ENCODE data around the gene NCBP3. TPM values are rescaled to one million over a fixed set of nuclear protein-coding genes. Genes with fewer than 3 reads are reported as not detected.

The NCBP3 gene
- 20.3 TPM for polyA plus RNA-seq (2013, experiment 1 of 2)
- 19.5 TPM for polyA plus RNA-seq (2013, experiment 2 of 2)

- DNase-seq, result peak; percentile 91
- H2BK5ac ChIP-seq (ENCODE audit: low read depth, low read length, poor library complexity, severe bottlenecking), result peak within 1 kb of the TSS; percentile 97
- H4K8ac ChIP-seq (ENCODE audit: low read length), result peak within 1 kb of the TSS; percentile 95
These were observed at the start of gene NCBP3 for GRCh38 chr17:3845621-3846436. Gene NCBP3 (minus strand): TSS chr17:3846246. CDS start chr17:3846223, 23 bp downstream.

GRCh38 chr17:3895354-3895753 lies 49.3 kb upstream of the NCBP3 start:
- no peak overlapping the region for H3K23ac ChIP-seq (ENCODE audit: low read length in 2 of 2)
- WGBS, result 100% methylated on average over 3 of the region's 3 CpGs
- no peak overlapping the region for H4K91ac ChIP-seq (ENCODE audit: low read length)
- H2BK120ac ChIP-seq (ENCODE audit: low read depth, low read length), result no peak overlapping the region
- no peak overlapping the region for H2AK5ac ChIP-seq (ENCODE audit: low read length, severe bottlenecking)
- no peak overlapping the region for H3K14ac ChIP-seq (ENCODE audit: low read length in 2 of 2)
- peaks cover 0 to 12% of the 10 kb centered on the region in 2 experiments for H3K27me3 ChIP-seq (ENCODE audit: control insufficient read depth in 1 of 2, insufficient read depth in 1 of 2, low read length in 2 of 2)
- H3K4ac ChIP-seq (ENCODE audit: low read depth in 1 of 2, low read length in 2 of 2), result no peak overlapping the region
- H3K36me3 ChIP-seq (ENCODE audit: control insufficient read depth in 1 of 2, insufficient read depth in 2 of 2, low read depth in 1 of 2, low read length in 2 of 2), result no peaks in the 10 kb centered on the region
- no peak overlapping the region for H3K9ac ChIP-seq (ENCODE audit: low read length)
- H3K9me3 ChIP-seq (ENCODE audit: control insufficient read depth, low read length), result no peaks in the 10 kb centered on the region
- no peak overlapping the region for H2AFZ ChIP-seq (ENCODE audit: low read depth, low read length)
- peak overlapping the region in 1 of 2 experiments; percentile 37 for H3K18ac ChIP-seq (ENCODE audit: low read depth in 1 of 2, low read length in 2 of 2)
- peaks cover 31% of the 10 kb centered on the region for H3K4me1 ChIP-seq (ENCODE audit: control insufficient read depth, insufficient read depth, low read depth, low read length)
- no peak overlapping the region for H2BK5ac ChIP-seq (ENCODE audit: low read depth, low read length, poor library complexity, severe bottlenecking)
- H2BK12ac ChIP-seq (ENCODE audit: low read length in 2 of 2), result peak overlapping the region in 1 of 2 experiments; percentile 47
- no peak overlapping the region for H3K27ac ChIP-seq (ENCODE audit: low read length, poor library complexity, severe bottlenecking)
- H3K4me3 ChIP-seq (ENCODE audit: insufficient read depth in 1 of 2, low read depth in 1 of 2, low read length in 2 of 2), result no peak overlapping the region
- no peak overlapping the region for H3K4me2 ChIP-seq (ENCODE audit: low read length, poor library complexity, severe bottlenecking)
- no peak overlapping the region for H2BK15ac ChIP-seq (ENCODE audit: low read depth, poor library complexity, severe bottlenecking)
- no peak for DNase-seq
- no peak overlapping the region for H4K8ac ChIP-seq (ENCODE audit: low read length)
- no peaks in the 10 kb centered on the region for H3K79me1 ChIP-seq (replicated peaks; ENCODE audit: low read length, poor library complexity, severe bottlenecking)

More at GRCh38 chr17:3845621-3846436, at the start of gene NCBP3:
- H2AK5ac ChIP-seq (ENCODE audit: low read length, severe bottlenecking), result no peak within 1 kb of the TSS
- peaks cover 7% of the 10 kb centered on the region for H3K4me1 ChIP-seq (ENCODE audit: control insufficient read depth, insufficient read depth, low read depth, low read length)
- H3K9ac ChIP-seq (ENCODE audit: low read length), result peak within 1 kb of the TSS; percentile 94
- H3K79me1 ChIP-seq (replicated peaks; ENCODE audit: low read length, poor library complexity, severe bottlenecking), result peaks cover 16% of the 10 kb centered on the region
- H3K36me3 ChIP-seq (ENCODE audit: control insufficient read depth in 1 of 2, insufficient read depth in 2 of 2, low read depth in 1 of 2, low read length in 2 of 2), result peaks cover 24 to 34% of the 10 kb centered on the region in 2 experiments
- H3K4ac ChIP-seq (ENCODE audit: low read depth in 1 of 2, low read length in 2 of 2), result peak within 1 kb of the TSS; percentile 39 to 99
- H4K91ac ChIP-seq (ENCODE audit: low read length), result peak within 1 kb of the TSS; percentile 92
- H3K4me2 ChIP-seq (ENCODE audit: low read length, poor library complexity, severe bottlenecking), result peak within 1 kb of the TSS; percentile 82
- peak within 1 kb of the TSS; percentile 78 to 97 for H3K14ac ChIP-seq (ENCODE audit: low read length in 2 of 2)
- H3K18ac ChIP-seq (ENCODE audit: low read depth in 1 of 2, low read length in 2 of 2), result peak within 1 kb of the TSS; percentile 97
- peak within 1 kb of the TSS in 1 of 2 experiments; percentile 31 for H2BK12ac ChIP-seq (ENCODE audit: low read length in 2 of 2)
- under 1% methylated on average over 73 of the region's 76 CpGs for whole genome bisulfite sequencing
- H3K27ac ChIP-seq (ENCODE audit: low read length, poor library complexity, severe bottlenecking), result peak within 1 kb of the TSS; percentile 50
- peak within 1 kb of the TSS; percentile 97 for H2AFZ ChIP-seq (ENCODE audit: low read depth, low read length)
- H3K9me3 ChIP-seq (ENCODE audit: control insufficient read depth, low read length), result no peaks in the 10 kb centered on the region
- peak within 1 kb of the TSS; percentile 86 for H2BK120ac ChIP-seq (ENCODE audit: low read depth, low read length)
- H3K27me3 ChIP-seq (ENCODE audit: control insufficient read depth in 1 of 2, insufficient read depth in 1 of 2, low read length in 2 of 2), result peaks cover 8 to 9% of the 10 kb centered on the region in 2 experiments
- peak within 1 kb of the TSS in 1 of 2 experiments; percentile 90 for H3K23ac ChIP-seq (ENCODE audit: low read length in 2 of 2)
- H3K4me3 ChIP-seq (ENCODE audit: insufficient read depth in 1 of 2, low read depth in 1 of 2, low read length in 2 of 2), result peak within 1 kb of the TSS; percentile 94 to 96
- H2BK15ac ChIP-seq (ENCODE audit: low read depth, poor library complexity, severe bottlenecking), result no peak within 1 kb of the TSS

- Histone ChIP-seq H3K23ac (ENCODE audit: low read length in 2 of 2) (peak overlapping the region in 1 of 2 experiments; percentile 23), H3K27me3 (ENCODE audit: control insufficient read depth in 1 of 2, insufficient read depth in 1 of 2, low read length in 2 of 2) (peaks cover 0 to 12% of the 10 kb centered on the region in 2 experiments), H3K9me3 (ENCODE audit: control insufficient read depth, low read length) (no peaks in the 10 kb centered on the region), H3K9ac (ENCODE audit: low read length) (no peak overlapping the region), H2AFZ (ENCODE audit: low read depth, low read length) (no peak overlapping the region), H3K4me1 (ENCODE audit: control insufficient read depth, insufficient read depth, low read depth, low read length) (peaks cover 36% of the 10 kb centered on the region), H4K91ac (ENCODE audit: low read length) (no peak overlapping the region), H2AK5ac (ENCODE audit: low read length, severe bottlenecking) (no peak overlapping the region), H2BK5ac (ENCODE audit: low read depth, low read length, poor library complexity, severe bottlenecking) (no peak overlapping the region), H3K27ac (ENCODE audit: low read length, poor library complexity, severe bottlenecking) (no peak overlapping the region), H4K8ac (ENCODE audit: low read length) (peak overlapping the region; percentile 41), H2BK12ac (ENCODE audit: low read length in 2 of 2) (peak overlapping the region in 1 of 2 experiments; percentile 47), H3K4me3 (ENCODE audit: insufficient read depth in 1 of 2, low read depth in 1 of 2, low read length in 2 of 2) (no peak overlapping the region), H3K36me3 (ENCODE audit: control insufficient read depth in 1 of 2, insufficient read depth in 2 of 2, low read depth in 1 of 2, low read length in 2 of 2) (no peaks in the 10 kb centered on the region), H2BK120ac (ENCODE audit: low read depth, low read length) (no peak overlapping the region), H3K79me1 (replicated peaks; ENCODE audit: low read length, poor library complexity, severe bottlenecking) (no peaks in the 10 kb centered on the region), H3K4ac (ENCODE audit: low read depth in 1 of 2, low read length in 2 of 2) (no peak overlapping the region), H3K4me2 (ENCODE audit: low read length, poor library complexity, severe bottlenecking) (no peak overlapping the region), H3K14ac (ENCODE audit: low read length in 2 of 2) (no peak overlapping the region), H3K18ac (ENCODE audit: low read depth in 1 of 2, low read length in 2 of 2) (peak overlapping the region in 1 of 2 experiments; percentile 37), H2BK15ac (ENCODE audit: low read depth, poor library complexity, severe bottlenecking) (no peak overlapping the region)
- 32% methylated on average over 2 of the region's 2 CpGs for WGBS
- peak; percentile 69 for DNase-seq
These were observed 48.9 kb upstream of the NCBP3 start for GRCh38 chr17:3894911-3895343.

- H4K91ac ChIP-seq (ENCODE audit: low read length), result no peak overlapping the region
- H3K18ac ChIP-seq (ENCODE audit: low read depth in 1 of 2, low read length in 2 of 2), result peak overlapping the region in 1 of 2 experiments; percentile 30
- no peak overlapping the region for H3K23ac ChIP-seq (ENCODE audit: low read length in 2 of 2)
- H2BK15ac ChIP-seq (ENCODE audit: low read depth, poor library complexity, severe bottlenecking), result no peak overlapping the region
- H3K36me3 ChIP-seq (ENCODE audit: control insufficient read depth in 1 of 2, insufficient read depth in 2 of 2, low read depth in 1 of 2, low read length in 2 of 2), result no peaks in the 10 kb centered on the region
- H3K14ac ChIP-seq (ENCODE audit: low read length in 2 of 2), result no peak overlapping the region
- no peak overlapping the region for H2BK120ac ChIP-seq (ENCODE audit: low read depth, low read length)
- no peak overlapping the region for H3K4me3 ChIP-seq (ENCODE audit: insufficient read depth in 1 of 2, low read depth in 1 of 2, low read length in 2 of 2)
- peaks cover 43% of the 10 kb centered on the region for H3K4me1 ChIP-seq (ENCODE audit: control insufficient read depth, insufficient read depth, low read depth, low read length)
- H3K9me3 ChIP-seq (ENCODE audit: control insufficient read depth, low read length), result no peaks in the 10 kb centered on the region
- H2AFZ ChIP-seq (ENCODE audit: low read depth, low read length), result no peak overlapping the region
- H3K4me2 ChIP-seq (ENCODE audit: low read length, poor library complexity, severe bottlenecking), result no peak overlapping the region
- H2BK5ac ChIP-seq (ENCODE audit: low read depth, low read length, poor library complexity, severe bottlenecking), result no peak overlapping the region
- no peak overlapping the region for H3K27ac ChIP-seq (ENCODE audit: low read length, poor library complexity, severe bottlenecking)
- H3K4ac ChIP-seq (ENCODE audit: low read depth in 1 of 2, low read length in 2 of 2), result no peak overlapping the region
- H3K9ac ChIP-seq (ENCODE audit: low read length), result no peak overlapping the region
- WGBS, result 91% methylated on average over 5 of the region's 5 CpGs
- H2BK12ac ChIP-seq (ENCODE audit: low read length in 2 of 2), result peak overlapping the region; percentile 74 to 83
- peaks cover 0 to 4% of the 10 kb centered on the region in 2 experiments for H3K27me3 ChIP-seq (ENCODE audit: control insufficient read depth in 1 of 2, insufficient read depth in 1 of 2, low read length in 2 of 2)
- no peaks in the 10 kb centered on the region for H3K79me1 ChIP-seq (replicated peaks; ENCODE audit: low read length, poor library complexity, severe bottlenecking)
- no peak overlapping the region for H2AK5ac ChIP-seq (ENCODE audit: low read length, severe bottlenecking)
- H4K8ac ChIP-seq (ENCODE audit: low read length), result no peak overlapping the region
- no peak for DNase-seq
These were observed 48.1 kb upstream of the NCBP3 start for GRCh38 chr17:3894188-3894587.
